Measurements from ENCODE around the gene HSD11B2. TPM values are rescaled to one million over a fixed set of nuclear protein-coding genes. Genes with fewer than 3 reads are reported as not detected.

The HSD11B2 gene
- total and polyA plus RNA-seq, 10 of the 15 experiments (the other 5 are each of a cell fraction or from before 2014, with no cell fraction given), result 0.09 to 0.34 (median 0.21) TPM; not detected in 2

- no TSS peak for BruUV-seq (replicated peaks)
- peaks cover 2 to 4% of the 10 kb centered on the region in 2 experiments; a peak in 2 of 4 replicates for H3K27me3 ChIP-seq (replicated peaks in 1 of 2; ENCODE audit: control insufficient read depth in 2 of 2, insufficient read depth in 2 of 2, low read length in 1 of 2)
- no peak overlapping the region for H2AFZ ChIP-seq (ENCODE audit: control insufficient read depth, low read depth, low read length)
- ChIA-PET CTCF (no interaction called here), RAD21 (ENCODE audit: unreplicated experiment) (interaction anchor here (1.4 kb wide), 1 partner anchor 24 kb away, joined by 3 read pairs; no protein-coding TSS in a partner anchor), POLR2A (no interaction called here), SMC1A (ENCODE audit: uncharacterized antibody, unreplicated experiment) (interaction anchor here (1.2 kb wide), 1 partner anchor 25 kb away, joined by 3 read pairs; no protein-coding TSS in a partner anchor)
- no peaks in the 10 kb centered on the region for H3K36me3 ChIP-seq (ENCODE audit: control insufficient read depth in 2 of 2, insufficient read depth in 2 of 2, low read length in 1 of 2)
- no peaks in the 10 kb centered on the region for H3K9me3 ChIP-seq (replicated peaks; ENCODE audit: control insufficient read depth, insufficient read depth, low read length)
- H4K20me1 ChIP-seq (ENCODE audit: control insufficient read depth, insufficient read depth), result 0 out of 2 replicates have a peak, but pooled peaks cover 2% of the 10 kb centered on the region
- TF ChIP-seq ZBTB40 (IDR thresholded peaks at IDR 0.05; ENCODE audit: borderline replicate concordance), result no peak
- no peak for TF ChIP-seq TARDBP (IDR thresholded peaks at IDR 0.05; ENCODE audit: borderline replicate concordance)
- TF ChIP-seq LARP7 (IDR thresholded peaks at IDR 0.05), result no peak
- no peak for TF ChIP-seq POU2F2 (IDR thresholded peaks at IDR 0.05; ENCODE audit: borderline replicate concordance, low read depth, low read length)
- no peak for TF ChIP-seq NFYB (IDR thresholded peaks at IDR 0.05; ENCODE audit: insufficient read depth, low read depth, low read length)
- no peak for TF ChIP-seq ZNF24 (IDR thresholded peaks at IDR 0.05)
- TF ChIP-seq RBBP5 (conservative IDR thresholded peaks at IDR 0.05), result no peak
- no peak for TF ChIP-seq HDGF (IDR thresholded peaks at IDR 0.05)
- no peak for TF ChIP-seq YY1 (IDR thresholded peaks at IDR 0.05; ENCODE audit: low read depth, low read length)
- TF ChIP-seq KLF5 (IDR thresholded peaks at IDR 0.05; ENCODE audit: partially characterized antibody), result no peak
- TF ChIP-seq NKRF (conservative IDR thresholded peaks at IDR 0.05), result no peak
- TF ChIP-seq ETV6 (conservative IDR thresholded peaks at IDR 0.05 in 1 of 2, IDR thresholded peaks at IDR 0.05 in 1 of 2; ENCODE audit: borderline replicate concordance in 1 of 2, low read depth in 1 of 2), result no peak
- no peak for TF ChIP-seq CEBPB (IDR thresholded peaks at IDR 0.05; ENCODE audit: borderline replicate concordance in 1 of 2, low read depth in 2 of 2, low read length in 2 of 2)
- no peak for TF ChIP-seq BCLAF1 (IDR thresholded peaks at IDR 0.05)
- TF ChIP-seq MEF2A (IDR thresholded peaks at IDR 0.05; ENCODE audit: insufficient read depth, low read depth, low read length), result no peak
- no peak for TF ChIP-seq BRCA1 (IDR thresholded peaks at IDR 0.05; ENCODE audit: low read depth, low read length)
- no peaks in the 10 kb centered on the region for H3K79me2 ChIP-seq (ENCODE audit: control insufficient read depth, insufficient read depth, low read length)
- intact Hi-C loops (cut with micrococcal nuclease; ENCODE audit: unreplicated experiment), result no loop called here
- in situ Hi-C loops (cut with MboI), result loop anchor here (25.0 kb wide), 1 partner anchor 436 kb away; the partner anchor contains the start of gene CES4A
- H3K27ac ChIP-seq (ENCODE audit: control insufficient read depth, insufficient read depth), result no peak overlapping the region
- no peak overlapping the region for H3K9ac ChIP-seq (ENCODE audit: control insufficient read depth, insufficient read depth, low read length)
- no peak overlapping the region for H3K4me3 ChIP-seq
- DNase-seq (ENCODE audit: low read depth, low spot score), result no peak
- 34% methylated on average over 5 of the region's 5 CpGs for WGBS (ENCODE audit: insufficient coverage, insufficient replicate concordance, low lambda C conversion rate, missing lambda C conversion rate)
- H3K4me2 ChIP-seq (ENCODE audit: control insufficient read depth, insufficient read depth), result no peak overlapping the region
- no peaks in the 10 kb centered on the region for H3K4me1 ChIP-seq (ENCODE audit: control insufficient read depth, insufficient read depth, low read length)
- no peak for FAIRE-seq
- ATAC-seq, result no peak
Measured at GRCh38 chr16:67423015-67423414, 7.9 kb upstream of the HSD11B2 start.
